D341Med (cell line): ENCODE results near the gene TTC21B.
"Not testable (repeated sequence)": the region's sequence is repeated elsewhere in the genome, so short reads cannot be mapped to it uniquely, and the experiment has no call there.

ENCODE experiments used
- DNase-seq: peaks from one replicate; pipeline ENCODE4 v3.0.0; 2012; ENCODE audit warnings: low spot score

Gene TTC21B

GRCh38 chr2:165953655-165954606 lies at the start of gene TTC21B:
TSS of gene TTC21B (minus strand) at chr2:165953776. CDS start at chr2:165953705, 71 bp downstream.
- DNase-seq = peak; percentile 94

GRCh38 chr2:166000401-166000800 lies 46.8 kb upstream of the TTC21B start:
- no peak for DNase-seq

GRCh38 chr2:165990846-165991245 lies 37.3 kb upstream of the TTC21B start:
- no peak for DNase-seq

GRCh38 chr2:165989851-165990250 lies 36.3 kb upstream of the TTC21B start:
- no peak for DNase-seq

GRCh38 chr2:165985120-165985519 lies 31.5 kb upstream of the TTC21B start:
- no peak for DNase-seq

GRCh38 chr2:165972161-165972560 lies 18.6 kb upstream of the TTC21B start:
- DNase-seq = not testable (repeated sequence)

- no peak for DNase-seq
These were observed 17.1 kb upstream of the TTC21B start for GRCh38 chr2:165970663-165971062.

- no peak for DNase-seq
These were observed 15.7 kb upstream of the TTC21B start for GRCh38 chr2:165969227-165969626.

- no peak for DNase-seq
These were observed 14.2 kb upstream of the TTC21B start for GRCh38 chr2:165967746-165968145.

- no peak for DNase-seq
These were observed 8.2 kb upstream of the TTC21B start for GRCh38 chr2:165961818-165962217.

- no peak for DNase-seq
These were observed 5.8 kb upstream of the TTC21B start for GRCh38 chr2:165959371-165959770.

GRCh38 chr2:165958313-165958960 lies 4.9 kb upstream of the TTC21B start:
- no peak for DNase-seq

GRCh38 chr2:165957030-165957675 lies 3.6 kb upstream of the TTC21B start:
- no peak for DNase-seq

- no peak for DNase-seq
These were observed 296 bp downstream of the TTC21B start for GRCh38 chr2:165953306-165953654.

GRCh38 chr2:165952741-165953211 lies 800 bp downstream of the TTC21B start:
- no peak for DNase-seq

GRCh38 chr2:165952085-165952484 lies 1.5 kb downstream of the TTC21B start:
- no peak for DNase-seq

- no peak for DNase-seq
These were observed 3.1 kb downstream of the TTC21B start for GRCh38 chr2:165950438-165950837.

- no peak for DNase-seq
These were observed 11.7 kb downstream of the TTC21B start for GRCh38 chr2:165941827-165942226.

- no peak for DNase-seq
These were observed 15.3 kb downstream of the TTC21B start for GRCh38 chr2:165938237-165938636.

- no peak for DNase-seq
These were observed 20.2 kb downstream of the TTC21B start for GRCh38 chr2:165933211-165933910.

GRCh38 chr2:165927774-165928173 lies 25.8 kb downstream of the TTC21B start:
- DNase-seq = no peak

- no peak for DNase-seq
These were observed 26.2 kb downstream of the TTC21B start for GRCh38 chr2:165927353-165927752.
